ENCODE measurements around the gene WNT9A. TPM values are rescaled to one million over a fixed set of nuclear protein-coding genes. Genes with fewer than 3 reads are reported as not detected.

Gene WNT9A
- total RNA-seq, 1 experiment from 2014 or later = 0.10 TPM

- DNase-seq (ENCODE audit: extremely low read depth, low read depth) = no peak
Measured at GRCh38 chr1:227900571-227901051, 47.1 kb downstream of the WNT9A start.

- DNase-seq (ENCODE audit: extremely low read depth, low read depth) = no peak
Measured at GRCh38 chr1:227899820-227900449, 47.8 kb downstream of the WNT9A start.

- no peak for DNase-seq (ENCODE audit: extremely low read depth, low read depth)
Measured at GRCh38 chr1:227899141-227899819, 48.5 kb downstream of the WNT9A start.

GRCh38 chr1:227898502-227899140, 49.1 kb downstream of the WNT9A start:
- no peak for DNase-seq (ENCODE audit: extremely low read depth, low read depth)

GRCh38 chr1:227897704-227898438, 49.9 kb downstream of the WNT9A start:
- no peak for DNase-seq (ENCODE audit: extremely low read depth, low read depth)

- no peak for DNase-seq (ENCODE audit: extremely low read depth, low read depth)
Measured at GRCh38 chr1:227896710-227897655, 50.7 kb downstream of the WNT9A start.

- DNase-seq (ENCODE audit: extremely low read depth, low read depth) = no peak
Measured at GRCh38 chr1:227895828-227896685, 51.7 kb downstream of the WNT9A start.

- no peak for DNase-seq (ENCODE audit: extremely low read depth, low read depth)
Measured at GRCh38 chr1:227894831-227895451, 52.8 kb downstream of the WNT9A start.

GRCh38 chr1:227893949-227894721, 53.6 kb downstream of the WNT9A start:
- no peak for DNase-seq (ENCODE audit: extremely low read depth, low read depth)

GRCh38 chr1:227893300-227893948, 54.3 kb downstream of the WNT9A start:
- DNase-seq (ENCODE audit: extremely low read depth, low read depth) = no peak

GRCh38 chr1:227892489-227893299, 55.0 kb downstream of the WNT9A start:
- DNase-seq (ENCODE audit: extremely low read depth, low read depth) = no peak

GRCh38 chr1:227891955-227892488, 55.7 kb downstream of the WNT9A start:
- no peak for DNase-seq (ENCODE audit: extremely low read depth, low read depth)

- no peak for DNase-seq (ENCODE audit: extremely low read depth, low read depth)
Measured at GRCh38 chr1:227891223-227891954, 56.3 kb downstream of the WNT9A start.

- DNase-seq (ENCODE audit: extremely low read depth, low read depth) = no peak
Measured at GRCh38 chr1:227890451-227891222, 57.1 kb downstream of the WNT9A start.
